Measurements from ENCODE around the gene TMEM88.

Gene TMEM88

DNA sequence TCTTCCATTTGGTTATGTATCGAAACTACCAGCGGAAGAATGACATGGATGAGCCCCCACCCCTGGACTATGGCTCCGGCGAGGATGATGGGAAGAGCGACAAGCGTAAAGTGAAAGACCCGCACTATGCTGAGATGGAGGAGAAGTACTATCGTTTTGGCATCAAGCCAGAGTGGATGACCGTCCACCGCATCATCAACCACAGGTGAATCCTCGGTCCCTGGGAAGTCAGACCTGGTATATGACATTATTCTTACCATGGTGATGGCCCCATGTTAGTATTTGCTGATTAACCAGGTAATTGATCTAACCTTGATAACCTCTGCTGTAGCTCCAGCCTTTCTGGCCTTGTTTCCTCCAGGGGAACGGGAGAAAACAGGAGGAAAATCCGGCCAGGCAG, 42.2 kb downstream of the TMEM88 start:
- DNase-seq (ENCODE audit: low read depth) = no peak
- TF ChIP-seq CTCF (conservative IDR thresholded peaks at IDR 0.05; ENCODE audit: low read depth, low read length) = no peak
- H3K4me3 ChIP-seq (ENCODE audit: low read length) = no peak overlapping the region

GRCh38 chr17:7897773-7898172, 42.9 kb downstream of the TMEM88 start:
- DNase-seq (ENCODE audit: low read depth) = no peak
- TF ChIP-seq CTCF (conservative IDR thresholded peaks at IDR 0.05; ENCODE audit: low read depth, low read length) = peak; percentile 53
- H3K4me3 ChIP-seq (ENCODE audit: low read length) = no peak overlapping the region

DNA sequence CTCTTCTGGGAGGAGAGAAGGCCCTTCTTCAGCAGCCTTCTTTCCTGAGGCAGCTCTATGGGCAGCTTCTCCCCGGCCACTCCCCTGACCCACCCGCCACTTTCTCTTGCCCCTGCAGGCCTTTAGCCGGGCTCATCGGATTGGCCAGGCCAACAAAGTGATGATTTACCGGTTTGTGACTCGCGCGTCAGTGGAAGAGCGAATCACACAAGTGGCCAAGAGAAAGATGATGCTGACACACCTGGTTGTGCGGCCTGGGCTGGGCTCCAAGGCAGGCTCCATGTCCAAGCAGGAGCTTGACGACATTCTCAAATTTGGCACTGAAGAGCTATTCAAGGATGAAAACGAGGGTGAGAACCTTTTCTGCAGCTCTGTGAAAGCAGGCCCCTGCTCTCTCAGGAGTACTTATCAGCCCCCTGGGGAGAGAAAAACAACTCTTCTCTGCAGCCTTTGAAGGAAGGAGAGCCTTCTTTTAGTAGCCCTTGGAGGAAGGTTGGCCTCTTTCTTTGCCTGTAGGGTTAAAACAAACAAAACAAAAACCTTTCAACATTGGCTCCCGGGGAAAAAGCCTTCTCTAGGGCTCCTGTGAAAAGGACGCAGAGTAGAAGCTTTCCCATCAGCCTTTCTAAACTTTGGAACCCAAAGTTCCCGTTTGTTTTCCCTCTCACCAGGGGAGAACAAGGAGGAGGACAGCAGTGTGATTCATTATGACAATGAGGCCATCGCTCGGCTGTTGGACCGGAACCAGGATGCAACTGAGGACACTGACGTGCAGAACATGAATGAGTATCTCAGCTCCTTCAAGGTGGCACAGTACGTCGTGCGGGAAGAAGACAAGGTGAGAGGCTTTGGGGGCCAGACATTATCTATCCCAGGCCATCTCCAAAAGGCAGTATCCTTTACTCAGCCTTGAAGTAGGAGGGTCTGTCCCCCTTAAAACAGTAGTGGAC, 48.6 kb downstream of the TMEM88 start:
- no peak overlapping the region for H3K4me3 ChIP-seq (ENCODE audit: low read length)
- TF ChIP-seq CTCF (conservative IDR thresholded peaks at IDR 0.05; ENCODE audit: low read depth, low read length) = no peak
- DNase-seq (ENCODE audit: low read depth) = no peak
